Activated CD4-positive, alpha-beta memory T cell treated with anti-CD3 and anti-CD28 coated beads for 36 hours (primary cell): Measurements from ENCODE around the gene ALDH4A1. TPM values are rescaled to one million over a fixed set of nuclear protein-coding genes. Genes with fewer than 3 reads are reported as not detected.
"Not testable (repeated sequence)": the region's sequence is repeated elsewhere in the genome, so short reads cannot be mapped to it uniquely, and the experiment has no call there.

Experiments used
- CTCF ChIA-PET: fragments of 350-600 bp; sonication (Branson Sonifier 250); formaldehyde crosslinking; loops from one replicate; lab custom pipeline; 2021; ENCODE audit warnings: antibody characterized with exemption, inconsistent platforms; lab: Charles Lee
- POLR2A ChIA-PET: fragments of 350-600 bp; sonication (Branson Sonifier 250); formaldehyde crosslinking; loops from one replicate; lab custom pipeline; 2021; ENCODE audit warnings: antibody characterized with exemption; lab: Charles Lee
- DNase-seq: peaks from one replicate; pipeline ENCODE4 v3.0.0-alpha.2; 2020
- H3K27ac Mint-ChIP-seq: one replicate; pipeline ENCODE4 v1.8.0; 2021; ENCODE audit warnings: mixed read lengths
- H3K27me3 Mint-ChIP-seq: one replicate; pipeline ENCODE4 v1.8.0; 2021; ENCODE audit warnings: mixed read lengths
- H3K36me3 Mint-ChIP-seq: one replicate; pipeline ENCODE4 v1.8.0; 2021; ENCODE audit warnings: mixed read lengths
- H3K4me1 Mint-ChIP-seq: one replicate; pipeline ENCODE4 v1.8.0; 2021; ENCODE audit warnings: low read depth, mixed read lengths
- H3K4me3 Mint-ChIP-seq: one replicate; pipeline ENCODE4 v1.8.0; 2021; ENCODE audit warnings: mild to moderate bottlenecking, mixed read lengths
- H3K9me3 Mint-ChIP-seq: one replicate; pipeline ENCODE4 v1.8.0; 2021; ENCODE audit warnings: mixed read lengths
- intact Hi-C: fragments of 100-400 bp; cut with micrococcal nuclease; formaldehyde crosslinking; loops from one replicate; pipeline ENCODE4 v1.15.1; 2023
- total RNA-seq, 2 experiments: library from RNA; stranded (reverse); gene quantifications; one replicate each; pipeline ENCODE4 v1.2.3, GENCODE V29; 2021

ALDH4A1 gene
- total RNA-seq, 2 experiments from 2014 or later: 7.2 to 7.3 TPM

DNA sequence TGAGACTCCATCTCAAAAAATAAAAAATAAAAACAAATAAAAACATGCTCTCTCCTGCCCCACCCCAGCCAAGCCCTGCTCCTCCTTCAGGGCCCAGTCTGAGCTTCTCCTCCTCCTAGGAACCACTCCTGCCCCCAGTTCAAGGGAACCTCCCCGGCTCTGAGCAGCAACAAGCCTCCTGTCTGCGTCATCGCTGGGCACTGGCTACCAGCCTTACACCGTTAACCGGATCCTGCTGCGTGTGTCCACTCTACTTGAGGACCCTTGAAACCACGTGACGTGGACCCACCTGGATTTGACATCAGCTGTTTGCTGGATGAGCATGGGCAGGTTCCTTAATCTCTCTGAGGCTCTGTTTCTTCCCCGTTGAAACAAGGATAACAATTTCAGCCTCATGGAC is 41.3 kb downstream of the ALDH4A1 start:
- H3K27ac Mint-ChIP-seq: no peak overlapping the region
- H3K36me3 Mint-ChIP-seq: no peaks in the 10 kb centered on the region
- ChIA-PET CTCF (interaction anchor here (2.7 kb wide), 1 partner anchor 14 kb away, joined by 9 read pairs; no protein-coding TSS in a partner anchor), POLR2A (no interaction called here)
- intact Hi-C loops: no loop called here
- no peaks in the 10 kb centered on the region for H3K9me3 Mint-ChIP-seq
- no peak for DNase-seq
- H3K27me3 Mint-ChIP-seq: peaks cover 2% of the 10 kb centered on the region
- no peaks in the 10 kb centered on the region for H3K4me1 Mint-ChIP-seq
- H3K4me3 Mint-ChIP-seq: no peak overlapping the region

- Mint-ChIP-seq H3K27me3 (peaks cover 3% of the 10 kb centered on the region), H3K4me3 (no peak within 1 kb of the TSS), H3K27ac (no peak within 1 kb of the TSS), H3K9me3 (no peaks in the 10 kb centered on the region), H3K4me1 (no peaks in the 10 kb centered on the region), H3K36me3 (no peaks in the 10 kb centered on the region)
- no peak for DNase-seq
- ChIA-PET POLR2A (no interaction called here), CTCF (no interaction called here)
- intact Hi-C loops: no loop called here
Measured at GRCh38 chr1:18859560-18859959, 42.8 kb downstream of the ALDH4A1 start, which contains the start of gene TAS1R2. TSS of gene TAS1R2 (minus strand) at chr1:18859660. CDS start at chr1:18859660, 0 bp downstream.

DNA sequence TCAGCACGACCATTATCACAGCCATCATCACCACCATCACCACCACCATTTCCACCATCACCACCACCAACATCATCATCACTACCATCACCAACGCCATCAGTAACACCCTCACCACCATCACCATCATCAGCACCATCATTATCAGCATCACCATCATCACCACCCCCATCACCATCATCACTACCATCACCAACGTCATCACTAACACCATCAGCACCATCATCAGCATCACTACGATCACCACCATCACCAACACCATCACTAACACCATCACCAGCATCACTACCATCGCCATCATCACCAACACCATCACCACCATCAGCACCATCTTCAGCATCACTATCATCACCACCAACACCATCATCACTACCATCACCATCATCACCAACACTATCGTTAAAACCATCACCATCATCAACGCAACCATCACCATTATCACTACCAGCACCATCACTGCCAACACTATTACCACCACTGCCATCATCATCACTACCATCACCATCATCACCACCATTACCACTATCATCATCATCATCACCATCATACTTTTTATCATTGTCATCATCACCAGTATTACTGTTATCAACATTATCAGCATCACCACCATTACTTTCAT is 44.2 kb downstream of the ALDH4A1 start:
- intact Hi-C loops: no loop called here
- ChIA-PET POLR2A (no interaction called here), CTCF (no interaction called here)
- H3K36me3 Mint-ChIP-seq: no peaks in the 10 kb centered on the region
- no peak overlapping the region for H3K4me3 Mint-ChIP-seq
- no peak for DNase-seq
- peaks cover 3% of the 10 kb centered on the region for H3K27me3 Mint-ChIP-seq
- no peak overlapping the region for H3K27ac Mint-ChIP-seq
- H3K9me3 Mint-ChIP-seq: no peaks in the 10 kb centered on the region
- H3K4me1 Mint-ChIP-seq: no peaks in the 10 kb centered on the region

DNA sequence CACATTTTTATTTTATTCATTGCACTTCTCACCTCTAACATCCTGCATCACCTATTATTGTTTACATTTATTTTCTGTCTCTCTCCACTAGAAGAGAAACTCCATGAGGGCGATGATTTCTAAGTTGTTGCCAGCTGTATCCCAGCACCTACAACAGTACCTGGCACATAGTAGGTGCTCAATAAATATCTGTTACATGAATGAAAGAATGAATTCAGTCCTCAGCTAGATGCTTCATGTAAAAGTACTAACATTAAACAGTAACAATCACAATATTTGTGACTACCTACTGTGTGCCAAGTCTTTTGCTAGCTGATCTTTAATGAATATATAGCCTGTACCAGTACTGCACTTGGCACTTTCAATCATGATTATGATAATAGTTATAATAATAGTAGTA is 45.9 kb downstream of the ALDH4A1 start:
- H3K36me3 Mint-ChIP-seq: no peaks in the 10 kb centered on the region
- H3K9me3 Mint-ChIP-seq: no peaks in the 10 kb centered on the region
- CTCF ChIA-PET: no interaction called here
- no peak overlapping the region for H3K4me3 Mint-ChIP-seq
- POLR2A ChIA-PET: no interaction called here
- no peak for DNase-seq
- no peak overlapping the region for H3K27ac Mint-ChIP-seq
- peaks cover 3% of the 10 kb centered on the region for H3K27me3 Mint-ChIP-seq
- intact Hi-C loops: no loop called here
- no peaks in the 10 kb centered on the region for H3K4me1 Mint-ChIP-seq

DNA sequence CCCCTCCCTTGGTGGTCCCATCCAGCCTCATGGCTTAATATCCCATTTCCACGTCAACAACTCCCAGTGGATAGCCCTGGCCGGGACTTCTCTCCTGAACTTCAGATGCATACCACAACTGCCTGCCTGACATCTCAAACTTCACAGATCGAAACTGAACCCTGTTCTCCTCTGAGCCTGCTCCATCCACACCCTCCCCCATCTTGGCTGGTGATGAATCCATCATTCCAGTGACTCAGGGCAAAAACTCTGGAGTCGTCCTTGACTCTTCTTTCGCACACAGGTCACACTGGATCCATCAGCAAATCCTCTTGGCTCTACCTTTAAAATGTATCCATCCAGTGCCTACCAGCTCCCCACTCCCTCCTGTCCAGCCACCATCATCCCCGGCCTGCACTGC is 46.8 kb downstream of the ALDH4A1 start:
- DNase-seq: no peak
- ChIA-PET POLR2A (no interaction called here), CTCF (no interaction called here)
- Mint-ChIP-seq H3K9me3 (no peaks in the 10 kb centered on the region), H3K4me3 (no peak overlapping the region), H3K4me1 (no peaks in the 10 kb centered on the region), H3K27ac (no peak overlapping the region), H3K36me3 (no peaks in the 10 kb centered on the region), H3K27me3 (peaks cover 3% of the 10 kb centered on the region)
- intact Hi-C loops: no loop called here

GRCh38 chr1:18854331-18855025 is 47.9 kb downstream of the ALDH4A1 start:
- ChIA-PET CTCF (no interaction called here), POLR2A (no interaction called here)
- Mint-ChIP-seq H3K4me3 (no peak overlapping the region), H3K27ac (no peak overlapping the region), H3K27me3 (peaks cover 3% of the 10 kb centered on the region), H3K4me1 (no peaks in the 10 kb centered on the region), H3K36me3 (no peaks in the 10 kb centered on the region), H3K9me3 (no peaks in the 10 kb centered on the region)
- no peak for DNase-seq
- intact Hi-C loops: no loop called here

- H3K27me3 Mint-ChIP-seq: peaks cover 3% of the 10 kb centered on the region
- intact Hi-C loops: no loop called here
- ChIA-PET POLR2A (no interaction called here), CTCF (no interaction called here)
- no peaks in the 10 kb centered on the region for H3K4me1 Mint-ChIP-seq
- H3K36me3 Mint-ChIP-seq: no peaks in the 10 kb centered on the region
- H3K4me3 Mint-ChIP-seq: no peak overlapping the region
- no peaks in the 10 kb centered on the region for H3K9me3 Mint-ChIP-seq
- H3K27ac Mint-ChIP-seq: no peak overlapping the region
- no peak for DNase-seq
Measured at GRCh38 chr1:18852501-18852900, 49.9 kb downstream of the ALDH4A1 start.

- intact Hi-C loops: no loop called here
- CTCF ChIA-PET: interaction anchor here (1.1 kb wide), 1 partner anchor 28 kb away, joined by 4 read pairs; no protein-coding TSS in a partner anchor
- no peaks in the 10 kb centered on the region for H3K36me3 Mint-ChIP-seq
- no peaks in the 10 kb centered on the region for H3K4me1 Mint-ChIP-seq
- H3K27me3 Mint-ChIP-seq: no peaks in the 10 kb centered on the region
- DNase-seq: no peak
- no peak overlapping the region for H3K27ac Mint-ChIP-seq
- H3K9me3 Mint-ChIP-seq: peaks cover under 1% of the 10 kb centered on the region
- H3K4me3 Mint-ChIP-seq: no peak overlapping the region
- POLR2A ChIA-PET: no interaction called here
Measured at GRCh38 chr1:18849261-18849711, 53.1 kb downstream of the ALDH4A1 start.

DNA sequence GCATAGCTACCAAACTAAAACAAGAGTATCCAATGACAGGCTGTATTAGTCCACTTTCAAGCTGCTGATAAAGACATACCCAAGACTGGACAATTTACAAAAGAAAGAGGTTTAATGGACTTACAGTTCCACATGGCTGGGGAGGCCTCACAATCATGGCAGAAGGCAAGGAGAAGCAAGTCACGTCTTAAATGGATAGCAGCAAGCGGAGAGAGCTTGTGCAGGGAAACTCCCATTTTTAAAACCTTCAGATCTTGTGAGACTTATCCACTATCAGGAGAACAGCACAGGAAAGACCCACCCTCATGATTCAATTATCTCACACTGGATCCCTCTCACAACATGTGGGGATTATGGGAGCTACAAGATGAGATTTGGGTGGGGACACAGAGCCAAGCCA is 54.6 kb downstream of the ALDH4A1 start:
- H3K9me3 Mint-ChIP-seq, intact Hi-C loops, H3K4me3 Mint-ChIP-seq, H3K36me3 Mint-ChIP-seq, DNase-seq, CTCF ChIA-PET, H3K27me3 Mint-ChIP-seq, H3K27ac Mint-ChIP-seq, H3K4me1 Mint-ChIP-seq, POLR2A ChIA-PET: not testable (repeated sequence)

DNA sequence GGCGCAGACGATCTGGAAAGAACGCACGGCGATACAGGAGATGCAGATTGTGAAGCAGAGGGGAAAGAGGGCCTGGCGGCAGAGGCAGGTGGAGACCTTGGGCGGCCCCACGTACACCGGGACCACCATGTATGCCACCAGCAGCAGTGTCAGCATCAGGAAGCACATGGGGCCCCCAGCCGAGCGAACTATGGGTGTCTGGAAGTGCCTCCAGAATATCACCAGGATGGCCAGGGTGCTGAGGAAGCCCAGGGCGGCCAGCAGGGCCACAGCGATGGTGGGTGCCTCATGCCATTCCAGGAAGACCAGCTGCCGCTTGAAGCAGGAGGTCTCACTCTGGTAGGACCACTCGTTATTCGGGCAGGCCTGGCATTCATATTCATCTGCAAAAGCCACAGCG is 62.2 kb downstream of the ALDH4A1 start:
- peaks cover 24% of the 10 kb centered on the region for H3K27me3 Mint-ChIP-seq
- H3K4me3 Mint-ChIP-seq: no peak overlapping the region
- intact Hi-C loops: no loop called here
- ChIA-PET POLR2A (no interaction called here), CTCF (no interaction called here)
- H3K36me3 Mint-ChIP-seq: peaks cover 2% of the 10 kb centered on the region
- H3K9me3 Mint-ChIP-seq: peaks cover 5% of the 10 kb centered on the region
- no peak overlapping the region for H3K27ac Mint-ChIP-seq
- DNase-seq: no peak
- no peaks in the 10 kb centered on the region for H3K4me1 Mint-ChIP-seq

DNA sequence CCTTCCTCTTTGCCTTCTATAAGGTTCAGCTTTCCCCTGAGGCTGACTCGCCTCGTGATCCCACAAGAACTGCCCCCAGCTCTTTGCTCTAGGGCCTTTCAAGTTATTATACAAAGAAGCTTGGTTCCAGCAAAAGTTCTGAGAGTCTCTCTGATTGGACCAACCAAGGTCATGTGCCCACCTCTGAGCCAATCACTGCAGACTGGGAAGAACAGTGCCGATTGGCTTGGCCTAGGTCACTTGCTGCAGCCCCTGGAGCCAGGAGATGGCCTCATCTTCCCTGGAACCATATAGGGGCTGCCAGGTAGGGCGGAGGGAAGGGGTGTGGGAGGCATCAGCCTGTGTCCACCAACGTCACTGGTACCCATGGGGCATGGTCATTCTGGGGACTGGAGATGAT is 65.7 kb downstream of the ALDH4A1 start:
- Mint-ChIP-seq H3K9me3 (no peaks in the 10 kb centered on the region), H3K27me3 (peaks cover 22% of the 10 kb centered on the region), H3K27ac (no peak overlapping the region), H3K4me3 (no peak overlapping the region), H3K4me1 (no peaks in the 10 kb centered on the region), H3K36me3 (no peaks in the 10 kb centered on the region)
- intact Hi-C loops: no loop called here
- ChIA-PET POLR2A (no interaction called here), CTCF (interaction anchor here (1.2 kb wide), 1 partner anchor 13 kb away, joined by 3 read pairs; no protein-coding TSS in a partner anchor)
- no peak for DNase-seq

GRCh38 chr1:18832319-18832718 is 70.0 kb downstream of the ALDH4A1 start:
- H3K27ac Mint-ChIP-seq, H3K36me3 Mint-ChIP-seq, H3K9me3 Mint-ChIP-seq, CTCF ChIA-PET, DNase-seq, intact Hi-C loops, H3K4me3 Mint-ChIP-seq, POLR2A ChIA-PET, H3K4me1 Mint-ChIP-seq: not testable (repeated sequence)
- peaks cover 16% of the 10 kb centered on the region for H3K27me3 Mint-ChIP-seq

GRCh38 chr1:18831656-18832055 is 70.7 kb downstream of the ALDH4A1 start:
- H3K36me3 Mint-ChIP-seq: no peaks in the 10 kb centered on the region
- ChIA-PET CTCF (no interaction called here), POLR2A (no interaction called here)
- no peak overlapping the region for H3K4me3 Mint-ChIP-seq
- H3K27ac Mint-ChIP-seq: no peak overlapping the region
- H3K27me3 Mint-ChIP-seq: peaks cover 16% of the 10 kb centered on the region
- H3K4me1 Mint-ChIP-seq: no peaks in the 10 kb centered on the region
- no peak for DNase-seq
- peaks cover 2% of the 10 kb centered on the region for H3K9me3 Mint-ChIP-seq
- intact Hi-C loops: no loop called here
